GM18909 (cell line): ENCODE data around the gene ZNF460.
"Not testable (repeated sequence)": the region's sequence is repeated elsewhere in the genome, so short reads cannot be mapped to it uniquely, and the experiment has no call there.

Experiments used
- ATAC-seq: cut with Tn5 transposase; IDR thresholded peaks from one replicate; pipeline ENCODE4 v1.9.1; 2021; ENCODE audit warnings: mild to moderate bottlenecking; ENCODE audit not compliant: unreplicated experiment, poor library complexity

The ZNF460 gene

GRCh38 chr19:57280165-57280961 lies at the start of gene ZNF460:
Gene ZNF460 (plus strand): TSS chr19:57280485. CDS start chr19:57280807, 322 bp downstream.
- ATAC-seq: peak; percentile 88

GRCh38 chr19:57231686-57232085 lies 48.6 kb upstream of the ZNF460 start:
- no peak for ATAC-seq

- ATAC-seq: no peak
These were observed 47.1 kb upstream of the ZNF460 start for GRCh38 chr19:57233207-57233606.

- ATAC-seq: no peak
These were observed 40.3 kb upstream of the ZNF460 start for GRCh38 chr19:57239982-57240310.

- ATAC-seq: peak; percentile 95
These were observed 39.8 kb upstream of the ZNF460 start, which contains the start of gene ZNF805 for GRCh38 chr19:57240311-57241090. Gene ZNF805 (plus strand): TSS chr19:57240632. CDS start chr19:57240892, 260 bp downstream.

- ATAC-seq: no peak
These were observed 39.1 kb upstream of the ZNF460 start for GRCh38 chr19:57241176-57241575.

GRCh38 chr19:57242821-57243220 lies 37.5 kb upstream of the ZNF460 start:
- no peak for ATAC-seq

- no peak for ATAC-seq
These were observed 35.8 kb upstream of the ZNF460 start for GRCh38 chr19:57244513-57244912.

GRCh38 chr19:57245066-57245465 lies 35.2 kb upstream of the ZNF460 start:
- ATAC-seq: no peak

GRCh38 chr19:57245959-57246358 lies 34.3 kb upstream of the ZNF460 start:
- ATAC-seq: no peak

GRCh38 chr19:57248646-57249045 lies 31.6 kb upstream of the ZNF460 start:
- no peak for ATAC-seq

GRCh38 chr19:57249329-57249728 lies 31.0 kb upstream of the ZNF460 start:
- ATAC-seq: no peak

GRCh38 chr19:57253767-57254166 lies 26.5 kb upstream of the ZNF460 start:
- ATAC-seq: not testable (repeated sequence)

GRCh38 chr19:57262044-57262443 lies 18.2 kb upstream of the ZNF460 start:
- ATAC-seq: no peak

- no peak for ATAC-seq
These were observed 17.0 kb upstream of the ZNF460 start for GRCh38 chr19:57263244-57263741.

- no peak for ATAC-seq
These were observed 13.0 kb upstream of the ZNF460 start for GRCh38 chr19:57267291-57267690.

- no peak for ATAC-seq
These were observed 10.6 kb upstream of the ZNF460 start for GRCh38 chr19:57269515-57270250.

- no peak for ATAC-seq
These were observed 9.0 kb upstream of the ZNF460 start for GRCh38 chr19:57271280-57271679.

GRCh38 chr19:57273014-57273413 lies 7.3 kb upstream of the ZNF460 start:
- ATAC-seq: no peak

- no peak for ATAC-seq
These were observed 3.9 kb upstream of the ZNF460 start for GRCh38 chr19:57276430-57276829.

GRCh38 chr19:57278481-57278880 lies 1.8 kb upstream of the ZNF460 start:
- not testable (repeated sequence) for ATAC-seq
